Kidney capillary endothelial cell (primary cell): ENCODE data around the gene UBE2QL1.
"Not testable (repeated sequence)": the region's sequence is repeated elsewhere in the genome, so short reads cannot be mapped to it uniquely, and the experiment has no call there.

Experiments used
- DNase-seq: peaks from one replicate; pipeline ENCODE4 v3.0.0-alpha.2; 2018; ENCODE audit warnings: low spot score

The UBE2QL1 gene

GRCh38 chr5:6497262-6497661 is 48.6 kb downstream of the UBE2QL1 start:
- no peak for DNase-seq

GRCh38 chr5:6498968-6499367 is 50.3 kb downstream of the UBE2QL1 start:
- no peak for DNase-seq

GRCh38 chr5:6501701-6502100 is 53.0 kb downstream of the UBE2QL1 start:
- no peak for DNase-seq

- DNase-seq: no peak
Observed at GRCh38 chr5:6502421-6502820, 53.8 kb downstream of the UBE2QL1 start.

- no peak for DNase-seq
Observed at GRCh38 chr5:6503342-6503741, 54.7 kb downstream of the UBE2QL1 start.

GRCh38 chr5:6504677-6505415 is 56.2 kb downstream of the UBE2QL1 start:
- DNase-seq: no peak

- no peak for DNase-seq
Observed at GRCh38 chr5:6505416-6505755, 56.7 kb downstream of the UBE2QL1 start.

- DNase-seq: no peak
Observed at GRCh38 chr5:6505783-6506557, 57.3 kb downstream of the UBE2QL1 start.

- no peak for DNase-seq
Observed at GRCh38 chr5:6506611-6507010, 58.0 kb downstream of the UBE2QL1 start.

GRCh38 chr5:6508931-6509330 is 60.3 kb downstream of the UBE2QL1 start:
- no peak for DNase-seq

- DNase-seq: no peak
Observed at GRCh38 chr5:6510132-6510531, 61.5 kb downstream of the UBE2QL1 start.

- no peak for DNase-seq
Observed at GRCh38 chr5:6510973-6511372, 62.3 kb downstream of the UBE2QL1 start.

- DNase-seq: not testable (repeated sequence)
Observed at GRCh38 chr5:6515812-6516211, 67.2 kb downstream of the UBE2QL1 start.

- DNase-seq: no peak
Observed at GRCh38 chr5:6516823-6517222, 68.2 kb downstream of the UBE2QL1 start.

- DNase-seq: no peak
Observed at GRCh38 chr5:6517510-6517909, 68.9 kb downstream of the UBE2QL1 start.

- no peak for DNase-seq
Observed at GRCh38 chr5:6518298-6519057, 69.8 kb downstream of the UBE2QL1 start.

- no peak for DNase-seq
Observed at GRCh38 chr5:6520201-6520600, 71.5 kb downstream of the UBE2QL1 start.

- no peak for DNase-seq
Observed at GRCh38 chr5:6522331-6522730, 73.7 kb downstream of the UBE2QL1 start.

- no peak for DNase-seq
Observed at GRCh38 chr5:6522923-6523322, 74.3 kb downstream of the UBE2QL1 start.

- no peak for DNase-seq
Observed at GRCh38 chr5:6525422-6525821, 76.8 kb downstream of the UBE2QL1 start.

- DNase-seq: peak; percentile 21
Observed at GRCh38 chr5:6525910-6526309, 77.3 kb downstream of the UBE2QL1 start.

GRCh38 chr5:6527749-6528455 is 79.2 kb downstream of the UBE2QL1 start:
- no peak for DNase-seq
